ENCODE measurements around the gene AMY1A. TPM values are rescaled to one million over a fixed set of nuclear protein-coding genes. Genes with fewer than 3 reads are reported as not detected.
"Not testable (repeated sequence)": the region's sequence is repeated elsewhere in the genome, so short reads cannot be mapped to it uniquely, and the experiment has no call there.

The AMY1A gene
- total and polyA plus RNA-seq, 2 donors (not counting 1 experiment from before 2014, with no cell fraction given), result not detected

DNA sequence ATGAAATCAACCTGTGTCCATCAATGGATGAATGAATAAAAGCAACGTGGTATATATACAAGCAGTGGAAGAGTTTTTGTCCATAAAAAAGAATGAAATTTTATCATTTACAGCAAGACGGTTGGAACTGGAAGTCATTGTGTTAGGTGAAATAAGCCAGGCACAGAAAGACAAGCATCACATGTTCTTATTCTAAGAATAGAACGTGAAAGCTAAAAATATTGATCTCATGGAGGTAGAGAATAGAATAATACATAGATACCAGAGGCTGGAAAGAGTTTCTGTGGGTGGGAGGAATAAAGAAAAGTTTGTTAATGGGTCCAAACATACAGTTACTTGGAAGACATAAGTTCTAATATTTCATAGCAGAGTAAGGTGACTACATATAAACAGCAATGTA, 54.8 kb downstream of the AMY1A start:
- H3K36me3 ChIP-seq (replicated peaks in 1 of 2; ENCODE audit: control extremely low read depth in 1 of 2, control insufficient read depth in 1 of 2, extremely low read depth in 1 of 2, insufficient read depth in 2 of 2, low read length in 1 of 2); H3K9me3 ChIP-seq (ENCODE audit: control extremely low read depth in 1 of 3, control insufficient read depth in 2 of 3, insufficient read depth in 1 of 3, low read length in 2 of 3); H3K9me3 Mint-ChIP-seq (ENCODE audit: insufficient read depth); H3K27ac ChIP-seq (ENCODE audit: low read length in 2 of 2); ATAC-seq (ENCODE audit: low read depth); H3K4me1 Mint-ChIP-seq; CTCF ChIA-PET; H3K4me3 ChIP-seq (ENCODE audit: control extremely low read depth in 1 of 5, extremely low read depth in 1 of 5, insufficient read depth in 1 of 5, low read depth in 2 of 5, low read length in 4 of 5); H3K79me2 ChIP-seq (ENCODE audit: control insufficient read depth, insufficient read depth, low read length); H3K27me3 Mint-ChIP-seq; H3K27ac Mint-ChIP-seq; DNase-seq; H2AFZ ChIP-seq (ENCODE audit: insufficient read depth, low read depth, low read length, poor library complexity, severe bottlenecking); H3K27me3 ChIP-seq (replicated peaks in 1 of 4; ENCODE audit: control extremely low read depth in 1 of 4, control insufficient read depth in 3 of 4, insufficient read depth in 4 of 4, low read length in 3 of 4); POLR2A ChIA-PET; H3K9ac ChIP-seq (ENCODE audit: low read length); H3K4me3 Mint-ChIP-seq; intact Hi-C loops (cut with micrococcal nuclease); H4K20me1 ChIP-seq (ENCODE audit: control insufficient read depth, insufficient read depth, low read length, poor library complexity, severe bottlenecking); H3K4me2 ChIP-seq (replicated peaks; ENCODE audit: low read depth, low read length, poor library complexity, severe bottlenecking); H3K4me1 ChIP-seq (ENCODE audit: control insufficient read depth in 2 of 2, insufficient read depth in 2 of 2, low read length in 2 of 2): not testable (repeated sequence)
- no CpG with 5 or more reads among the region's 3 CpGs for WGBS (ENCODE audit: insufficient coverage)

Small RNA genes within 50 kb of the gene (small RNA-seq; reads per million reads assigned to genes)
- gene AC105272.1 (ENCODE audit: insufficient read length, low read depth, low replicate concordance), result not detected

Other genes starting within 250 kb of the AMY1A start
- 82.6 and 83.6 TPM in 2 replicates for gene RNPC3, start 130.1 kb upstream of the AMY1A start, total RNA-seq
- gene RNPC3, start 130.1 kb upstream of the AMY1A start, polyA plus RNA-seq, result 32.0 and 35.0 TPM in 2 replicates
- gene AMY2B, start 84.2 kb upstream of the AMY1A start, total RNA-seq, result 43.8 and 46.3 TPM in 2 replicates
- 32.6 and 48.3 TPM in 2 replicates for gene AMY2B, start 84.2 kb upstream of the AMY1A start, polyA plus RNA-seq
- not detected in 2 replicates for gene AMY2A, start 38.3 kb upstream of the AMY1A start, total RNA-seq
- not detected in 2 replicates for gene AMY2A, start 38.3 kb upstream of the AMY1A start, polyA plus RNA-seq
- not detected in 2 replicates for gene AMY1B, start 40.5 kb downstream of the AMY1A start, total RNA-seq
- gene AMY1B, start 40.5 kb downstream of the AMY1A start, polyA plus RNA-seq, result 0.16 TPM in 1 of 2 replicates, not detected in the other
- not detected in 2 replicates for gene AMY1C, start 94.1 kb downstream of the AMY1A start, total RNA-seq
- gene AMY1C, start 94.1 kb downstream of the AMY1A start, polyA plus RNA-seq, result not detected in 2 replicates

Measured in B cell (primary cell).